ENCODE results near the gene TBC1D22B.
"Not testable (repeated sequence)": the region's sequence is repeated elsewhere in the genome, so short reads cannot be mapped to it uniquely, and the experiment has no call there.

The TBC1D22B gene

GRCh38 chr6:37303891-37304503 lies 46.4 kb downstream of the TBC1D22B start:
- DNase-seq: peak; percentile 63 to 80

GRCh38 chr6:37304766-37305165 lies 47.2 kb downstream of the TBC1D22B start:
- DNase-seq: no peak

- no peak for DNase-seq
Measured at GRCh38 chr6:37305841-37306425, 48.4 kb downstream of the TBC1D22B start.

- DNase-seq: no peak
Measured at GRCh38 chr6:37306624-37307222, 49.2 kb downstream of the TBC1D22B start.

- DNase-seq: not testable (repeated sequence)
Measured at GRCh38 chr6:37307484-37307883, 49.9 kb downstream of the TBC1D22B start.

- DNase-seq: no peak
Measured at GRCh38 chr6:37308069-37308815, 50.7 kb downstream of the TBC1D22B start.

GRCh38 chr6:37309046-37309445 lies 51.5 kb downstream of the TBC1D22B start:
- no peak for DNase-seq

GRCh38 chr6:37309692-37310091 lies 52.1 kb downstream of the TBC1D22B start:
- DNase-seq: no peak

GRCh38 chr6:37310966-37311365 lies 53.4 kb downstream of the TBC1D22B start:
- DNase-seq: no peak

GRCh38 chr6:37311741-37312473 lies 54.3 kb downstream of the TBC1D22B start:
- DNase-seq: no peak

GRCh38 chr6:37313723-37314486 lies 56.3 kb downstream of the TBC1D22B start:
- DNase-seq: no peak

GRCh38 chr6:37314487-37315156 lies 57.0 kb downstream of the TBC1D22B start:
- DNase-seq: peak; percentile 57 to 62

GRCh38 chr6:37315157-37315515 lies 57.6 kb downstream of the TBC1D22B start:
- no peak for DNase-seq

GRCh38 chr6:37316071-37316470 lies 58.5 kb downstream of the TBC1D22B start:
- DNase-seq: no peak

- no peak for DNase-seq
Measured at GRCh38 chr6:37317312-37318038, 59.9 kb downstream of the TBC1D22B start.

- no peak for DNase-seq
Measured at GRCh38 chr6:37319156-37319555, 61.6 kb downstream of the TBC1D22B start.

GRCh38 chr6:37319856-37320480 lies 62.4 kb downstream of the TBC1D22B start:
- DNase-seq: peak; percentile 35 to 47

GRCh38 chr6:37320646-37321045 lies 63.1 kb downstream of the TBC1D22B start:
- DNase-seq: no peak

- DNase-seq: no peak
Measured at GRCh38 chr6:37321101-37321500, 63.5 kb downstream of the TBC1D22B start.
